22Rv1 (cell line): ENCODE results near the gene AHRR.

Source experiments
- CTCF ChIP-seq: fragments of 450-650 bp; IDR thresholded peaks from 2 replicates; pipeline ENCODE4 v1.5.1; 2017; ENCODE audit warnings: mild to moderate bottlenecking
- ZFX ChIP-seq: fragments of 450-650 bp; IDR thresholded peaks from 2 replicates; pipeline ENCODE4 v1.6.1; 2017; ENCODE audit warnings: antibody characterized with exemption, borderline replicate concordance

- TF ChIP-seq CTCF = no peak
- TF ChIP-seq ZFX = no peak
These were observed 48.9 kb downstream of the AHRR start for GRCh38 chr5:370311-370958.
